SK-N-SH (cell line): Measurements from ENCODE around the gene GASK1A.

Experiments used
- CTCF ChIP-seq: fragments of 200-600 bp; sonication (generic); IDR thresholded peaks from 2 replicates; pipeline ENCODE4 v1.6.1; 2017; ENCODE audit warnings: antibody characterized with exemption, mild to moderate bottlenecking, moderate library complexity
- EZH2phosphoT487 ChIP-seq: fragments of 200-600 bp; sonication (generic); IDR thresholded peaks from 2 replicates; pipeline ENCODE4 v1.6.1; 2017; ENCODE audit warnings: low read depth, mixed run types, mild to moderate bottlenecking, antibody characterized with exemption, moderate library complexity, borderline replicate concordance
- IRF3 ChIP-seq: fragments of 150-350 bp; IDR thresholded peaks from 2 replicates; pipeline ENCODE4 v1.6.1; 2016; ENCODE audit warnings: mild to moderate bottlenecking, low read depth, low read length
- MAX ChIP-seq: IDR thresholded peaks from 2 replicates; pipeline ENCODE4 v1.4.0; 2012; ENCODE audit warnings: low read depth
- RAD21 ChIP-seq: IDR thresholded peaks from 2 replicates; pipeline ENCODE4 v1.6.1; 2012; ENCODE audit warnings: mild to moderate bottlenecking, low read length
- RCOR1 ChIP-seq: fragments of 150-350 bp; IDR thresholded peaks from 2 replicates; pipeline ENCODE4 v1.6.1; 2017; ENCODE audit warnings: antibody characterized with exemption, low read length
- RFX5 ChIP-seq: IDR thresholded peaks from 2 replicates; pipeline ENCODE4 v1.6.1; 2012; ENCODE audit warnings: mild to moderate bottlenecking, improper control_type of control experiment, low read length
- RXRA ChIP-seq: IDR thresholded peaks from 2 replicates; pipeline ENCODE4 v1.4.0; 2012; ENCODE audit warnings: low read depth, mild to moderate bottlenecking, borderline replicate concordance
- SIN3A ChIP-seq: IDR thresholded peaks from 2 replicates; pipeline ENCODE4 v1.6.1; 2012; ENCODE audit warnings: low read depth, mild to moderate bottlenecking, low read length, moderate library complexity, borderline replicate concordance
- SMC3 ChIP-seq: IDR thresholded peaks from 2 replicates; pipeline ENCODE4 v1.6.1; 2012; ENCODE audit warnings: low read depth, low read length, improper control_type of control experiment
- TCF12 ChIP-seq: IDR thresholded peaks from 2 replicates; pipeline ENCODE4 v1.4.0; 2012
- YY1 ChIP-seq: IDR thresholded peaks from 2 replicates; pipeline ENCODE4 v1.4.0; 2012; ENCODE audit warnings: low read depth, mild to moderate bottlenecking
- ZBTB33 ChIP-seq: IDR thresholded peaks from 2 replicates; pipeline ENCODE4 v1.4.0; 2012; ENCODE audit warnings: low read depth, borderline replicate concordance

GRCh38 chr3:43028678-43029490, 49.8 kb downstream of the GASK1A start:
- no peak for TF ChIP-seq CTCF
- no peak for TF ChIP-seq SIN3A
- TF ChIP-seq SMC3, result no peak
- TF ChIP-seq IRF3, result no peak
- TF ChIP-seq RAD21, result no peak
- TF ChIP-seq TCF12, result no peak
- TF ChIP-seq MAX, result no peak
- no peak for TF ChIP-seq RXRA
- no peak for TF ChIP-seq ZBTB33
- TF ChIP-seq YY1, result no peak
- TF ChIP-seq RCOR1, result no peak
- TF ChIP-seq EZH2phosphoT487, result no peak
- TF ChIP-seq RFX5, result no peak
